ENCODE results near the gene CTDP1.

GRCh38 chr18:79796016-79796415, 116.4 kb downstream of the CTDP1 start:
- TF ChIP-seq ZFP3 (CRISPR knock-in tag; IDR thresholded peaks at IDR 0.05) = no peak
- no peak for TF ChIP-seq ZC3H10 (CRISPR knock-in tag; IDR thresholded peaks at IDR 0.05)
- TF ChIP-seq, protein P1, sequence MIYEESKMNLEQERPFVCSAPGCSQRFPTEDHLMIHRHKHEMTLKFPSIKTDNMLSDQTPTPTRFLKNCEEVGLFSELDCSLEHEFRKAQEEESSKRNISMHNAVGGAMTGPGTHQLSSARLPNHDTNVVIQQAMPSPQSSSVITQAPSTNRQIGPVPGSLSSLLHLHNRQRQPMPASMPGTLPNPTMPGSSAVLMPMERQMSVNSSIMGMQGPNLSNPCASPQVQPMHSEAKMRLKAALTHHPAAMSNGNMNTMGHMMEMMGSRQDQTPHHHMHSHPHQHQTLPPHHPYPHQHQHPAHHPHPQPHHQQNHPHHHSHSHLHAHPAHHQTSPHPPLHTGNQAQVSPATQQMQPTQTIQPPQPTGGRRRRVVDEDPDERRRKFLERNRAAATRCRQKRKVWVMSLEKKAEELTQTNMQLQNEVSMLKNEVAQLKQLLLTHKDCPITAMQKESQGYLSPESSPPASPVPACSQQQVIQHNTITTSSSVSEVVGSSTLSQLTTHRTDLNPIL (CRISPR knock-in tag; IDR thresholded peaks at IDR 0.05; ENCODE audit: low read depth) = no peak
- TF ChIP-seq, protein P2, sequence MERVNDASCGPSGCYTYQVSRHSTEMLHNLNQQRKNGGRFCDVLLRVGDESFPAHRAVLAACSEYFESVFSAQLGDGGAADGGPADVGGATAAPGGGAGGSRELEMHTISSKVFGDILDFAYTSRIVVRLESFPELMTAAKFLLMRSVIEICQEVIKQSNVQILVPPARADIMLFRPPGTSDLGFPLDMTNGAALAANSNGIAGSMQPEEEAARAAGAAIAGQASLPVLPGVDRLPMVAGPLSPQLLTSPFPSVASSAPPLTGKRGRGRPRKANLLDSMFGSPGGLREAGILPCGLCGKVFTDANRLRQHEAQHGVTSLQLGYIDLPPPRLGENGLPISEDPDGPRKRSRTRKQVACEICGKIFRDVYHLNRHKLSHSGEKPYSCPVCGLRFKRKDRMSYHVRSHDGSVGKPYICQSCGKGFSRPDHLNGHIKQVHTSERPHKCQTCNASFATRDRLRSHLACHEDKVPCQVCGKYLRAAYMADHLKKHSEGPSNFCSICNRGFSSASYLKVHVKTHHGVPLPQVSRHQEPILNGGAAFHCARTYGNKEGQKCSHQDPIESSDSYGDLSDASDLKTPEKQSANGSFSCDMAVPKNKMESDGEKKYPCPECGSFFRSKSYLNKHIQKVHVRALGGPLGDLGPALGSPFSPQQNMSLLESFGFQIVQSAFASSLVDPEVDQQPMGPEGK (CRISPR knock-in tag; IDR thresholded peaks at IDR 0.05; ENCODE audit: borderline replicate concordance) = no peak
- TF ChIP-seq, protein P3, sequence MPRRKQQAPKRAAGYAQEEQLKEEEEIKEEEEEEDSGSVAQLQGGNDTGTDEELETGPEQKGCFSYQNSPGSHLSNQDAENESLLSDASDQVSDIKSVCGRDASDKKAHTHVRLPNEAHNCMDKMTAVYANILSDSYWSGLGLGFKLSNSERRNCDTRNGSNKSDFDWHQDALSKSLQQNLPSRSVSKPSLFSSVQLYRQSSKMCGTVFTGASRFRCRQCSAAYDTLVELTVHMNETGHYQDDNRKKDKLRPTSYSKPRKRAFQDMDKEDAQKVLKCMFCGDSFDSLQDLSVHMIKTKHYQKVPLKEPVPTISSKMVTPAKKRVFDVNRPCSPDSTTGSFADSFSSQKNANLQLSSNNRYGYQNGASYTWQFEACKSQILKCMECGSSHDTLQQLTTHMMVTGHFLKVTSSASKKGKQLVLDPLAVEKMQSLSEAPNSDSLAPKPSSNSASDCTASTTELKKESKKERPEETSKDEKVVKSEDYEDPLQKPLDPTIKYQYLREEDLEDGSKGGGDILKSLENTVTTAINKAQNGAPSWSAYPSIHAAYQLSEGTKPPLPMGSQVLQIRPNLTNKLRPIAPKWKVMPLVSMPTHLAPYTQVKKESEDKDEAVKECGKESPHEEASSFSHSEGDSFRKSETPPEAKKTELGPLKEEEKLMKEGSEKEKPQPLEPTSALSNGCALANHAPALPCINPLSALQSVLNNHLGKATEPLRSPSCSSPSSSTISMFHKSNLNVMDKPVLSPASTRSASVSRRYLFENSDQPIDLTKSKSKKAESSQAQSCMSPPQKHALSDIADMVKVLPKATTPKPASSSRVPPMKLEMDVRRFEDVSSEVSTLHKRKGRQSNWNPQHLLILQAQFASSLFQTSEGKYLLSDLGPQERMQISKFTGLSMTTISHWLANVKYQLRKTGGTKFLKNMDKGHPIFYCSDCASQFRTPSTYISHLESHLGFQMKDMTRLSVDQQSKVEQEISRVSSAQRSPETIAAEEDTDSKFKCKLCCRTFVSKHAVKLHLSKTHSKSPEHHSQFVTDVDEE (CRISPR knock-in tag; IDR thresholded peaks at IDR 0.05) = no peak
